HG03039 (cell line): ENCODE results near the gene MMP8.
"Not testable (repeated sequence)": the region's sequence is repeated elsewhere in the genome, so short reads cannot be mapped to it uniquely, and the experiment has no call there.

Experiments used
- ATAC-seq: cut with Tn5 transposase; IDR thresholded peaks from one replicate; pipeline ENCODE4 v1.9.1; 2021; ENCODE audit warnings: mild to moderate bottlenecking, moderate library complexity; ENCODE audit not compliant: unreplicated experiment

MMP8 gene

GRCh38 chr11:102724904-102725500, at the start of gene MMP8:
Gene MMP8 (minus strand): TSS chr11:102724954. CDS start chr11:102724855, 99 bp downstream.
- no peak for ATAC-seq

GRCh38 chr11:102773386-102773785, 48.6 kb upstream of the MMP8 start:
- ATAC-seq, result no peak

GRCh38 chr11:102771351-102771750, 46.6 kb upstream of the MMP8 start:
- no peak for ATAC-seq

GRCh38 chr11:102770191-102770590, 45.4 kb upstream of the MMP8 start:
- no peak for ATAC-seq

- no peak for ATAC-seq
These were observed 43.0 kb upstream of the MMP8 start for GRCh38 chr11:102767800-102768199.

DNA sequence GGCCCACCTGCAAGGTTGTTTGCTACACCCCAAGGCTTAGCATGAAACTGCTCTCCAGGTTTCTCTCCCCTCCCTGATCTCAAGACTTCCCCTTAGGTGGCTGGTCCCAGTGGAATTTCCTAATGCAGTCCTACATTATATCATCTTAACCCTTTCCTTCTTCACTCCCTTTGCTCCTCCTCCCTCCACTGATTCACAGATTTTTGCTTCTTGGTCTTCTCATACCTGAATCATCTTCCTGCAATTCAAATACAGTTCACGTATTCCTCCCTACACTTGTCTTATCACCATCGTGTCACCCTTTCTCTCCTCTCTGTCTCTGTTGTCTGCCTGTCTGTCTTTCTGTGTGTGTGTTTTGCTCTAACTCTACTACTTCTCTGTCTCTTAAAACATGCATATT, 38.7 kb upstream of the MMP8 start:
- no peak for ATAC-seq

DNA sequence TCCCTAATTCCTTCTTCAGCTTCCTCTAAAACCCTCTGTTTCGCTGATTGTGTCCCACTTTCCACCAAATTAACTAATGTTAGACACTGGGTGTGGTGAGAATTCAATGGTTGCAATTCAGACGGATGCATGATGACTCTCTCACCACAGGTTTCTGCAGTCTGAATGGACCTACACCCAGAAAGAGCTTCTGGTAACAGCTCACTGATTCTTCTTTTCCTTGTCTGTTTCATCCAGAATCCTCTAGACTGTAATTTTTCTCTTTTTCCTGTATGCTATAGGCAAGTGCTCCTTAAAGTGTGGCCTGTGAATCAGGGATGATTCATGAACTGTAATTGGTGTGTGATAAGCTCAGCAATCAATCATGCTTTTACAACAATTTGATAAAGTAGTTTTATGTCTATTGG, 37.6 kb upstream of the MMP8 start:
- ATAC-seq, result no peak

DNA sequence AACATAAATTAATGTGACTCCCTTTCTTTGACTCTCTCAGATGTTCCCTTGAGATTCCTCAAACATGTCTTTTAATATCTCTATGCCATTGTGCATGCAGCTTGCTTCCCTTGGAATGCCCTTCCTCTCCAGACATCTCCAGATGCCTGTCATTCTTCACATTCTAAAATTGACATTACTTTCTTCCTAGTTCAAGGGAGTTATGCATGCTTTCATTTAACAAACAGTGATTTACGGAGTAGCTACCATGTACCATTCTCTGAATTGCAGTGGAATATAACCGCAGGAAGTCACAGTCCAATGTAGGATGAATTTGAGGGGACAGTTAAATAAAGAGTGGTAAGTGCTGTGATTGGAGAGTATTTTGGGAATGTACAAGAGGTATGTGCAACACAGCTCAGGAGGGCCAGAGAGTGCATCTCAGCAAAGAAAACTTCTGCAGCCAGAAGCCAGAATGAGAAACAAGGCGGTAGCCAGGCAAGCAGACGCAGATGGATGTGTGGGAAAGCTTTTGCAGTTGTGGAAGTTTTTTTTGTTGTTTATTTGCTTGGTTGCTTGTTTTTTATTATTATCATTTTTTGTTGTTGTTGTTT, 37.0 kb upstream of the MMP8 start:
- ATAC-seq, result no peak

DNA sequence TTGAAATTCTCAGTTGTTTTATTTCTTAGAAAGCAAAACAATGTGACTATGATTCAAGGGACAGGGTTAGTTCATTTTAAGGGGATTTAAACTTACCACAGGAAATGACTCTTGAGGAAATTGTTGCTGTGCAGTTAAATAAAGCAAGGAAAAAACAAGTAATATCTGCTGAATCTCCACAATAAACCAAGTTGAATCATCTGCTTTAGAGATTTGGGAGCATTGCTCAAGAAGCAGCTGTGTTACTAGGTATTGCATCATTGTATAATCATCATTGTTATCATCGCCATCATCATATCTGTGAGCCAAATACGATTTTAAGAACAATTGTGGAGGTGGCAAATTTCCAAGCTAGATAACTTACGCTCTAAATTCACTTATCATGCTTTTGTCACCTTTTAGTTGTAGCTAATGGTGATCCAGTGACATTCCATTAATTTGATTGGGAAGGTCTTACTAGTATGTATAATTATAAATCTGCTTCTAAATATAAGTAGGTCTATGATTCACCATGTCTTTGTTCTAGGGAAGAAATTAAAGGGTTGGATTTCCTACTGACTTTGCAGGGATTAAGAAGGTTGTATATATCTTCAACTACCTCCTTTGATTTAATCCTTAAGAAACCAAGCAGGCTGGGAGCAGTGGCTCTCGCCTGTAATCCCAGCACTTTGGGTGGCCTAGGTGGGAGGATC, 35.7 kb upstream of the MMP8 start:
- no peak for ATAC-seq

- no peak for ATAC-seq
These were observed 33.2 kb upstream of the MMP8 start for GRCh38 chr11:102757823-102758549.

DNA sequence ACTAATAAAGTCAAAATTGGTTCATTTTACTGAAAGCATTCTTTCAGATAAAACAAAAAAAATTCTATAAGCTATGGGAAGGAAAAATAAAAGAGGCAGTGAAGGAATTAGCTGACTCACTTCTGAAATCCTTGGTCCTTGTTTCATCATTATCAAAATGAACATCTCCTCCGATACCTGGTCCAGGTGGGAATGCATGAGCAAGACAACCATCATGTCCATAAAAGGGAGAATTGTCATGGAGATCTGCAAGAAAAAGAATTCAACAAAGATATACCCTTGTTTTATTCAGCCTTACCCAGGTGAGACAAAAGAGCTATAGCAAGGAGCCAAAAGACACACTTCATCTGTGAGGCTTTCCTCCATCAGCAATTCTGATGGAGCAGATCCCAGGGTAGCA, 28.5 kb upstream of the MMP8 start:
- ATAC-seq, result no peak

- ATAC-seq, result no peak
These were observed 26.9 kb upstream of the MMP8 start for GRCh38 chr11:102751673-102752072.

GRCh38 chr11:102749101-102749722, 24.5 kb upstream of the MMP8 start:
- ATAC-seq, result no peak

- ATAC-seq, result not testable (repeated sequence)
These were observed 22.2 kb upstream of the MMP8 start for GRCh38 chr11:102746746-102747578.

GRCh38 chr11:102734650-102735049, 9.9 kb upstream of the MMP8 start:
- no peak for ATAC-seq

- peak; percentile 88 for ATAC-seq
These were observed 8.6 kb upstream of the MMP8 start for GRCh38 chr11:102733232-102733875.

DNA sequence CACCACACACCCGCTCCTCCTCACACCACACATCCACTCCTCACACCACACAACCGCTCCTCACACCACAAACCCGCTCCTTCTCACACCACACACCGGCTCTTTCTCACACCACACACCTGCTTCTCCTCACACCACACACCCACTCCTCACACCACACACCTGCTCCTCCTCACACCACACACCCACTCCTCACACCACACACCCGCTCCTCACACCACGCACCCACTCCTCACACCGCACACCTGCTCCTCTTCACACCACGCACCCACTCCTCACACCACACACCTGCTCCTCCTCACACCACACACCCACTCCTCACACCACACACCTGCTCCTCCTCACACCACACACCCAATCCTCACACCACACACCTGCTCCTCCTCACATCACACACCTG, 6.2 kb upstream of the MMP8 start:
- ATAC-seq, result not testable (repeated sequence)

DNA sequence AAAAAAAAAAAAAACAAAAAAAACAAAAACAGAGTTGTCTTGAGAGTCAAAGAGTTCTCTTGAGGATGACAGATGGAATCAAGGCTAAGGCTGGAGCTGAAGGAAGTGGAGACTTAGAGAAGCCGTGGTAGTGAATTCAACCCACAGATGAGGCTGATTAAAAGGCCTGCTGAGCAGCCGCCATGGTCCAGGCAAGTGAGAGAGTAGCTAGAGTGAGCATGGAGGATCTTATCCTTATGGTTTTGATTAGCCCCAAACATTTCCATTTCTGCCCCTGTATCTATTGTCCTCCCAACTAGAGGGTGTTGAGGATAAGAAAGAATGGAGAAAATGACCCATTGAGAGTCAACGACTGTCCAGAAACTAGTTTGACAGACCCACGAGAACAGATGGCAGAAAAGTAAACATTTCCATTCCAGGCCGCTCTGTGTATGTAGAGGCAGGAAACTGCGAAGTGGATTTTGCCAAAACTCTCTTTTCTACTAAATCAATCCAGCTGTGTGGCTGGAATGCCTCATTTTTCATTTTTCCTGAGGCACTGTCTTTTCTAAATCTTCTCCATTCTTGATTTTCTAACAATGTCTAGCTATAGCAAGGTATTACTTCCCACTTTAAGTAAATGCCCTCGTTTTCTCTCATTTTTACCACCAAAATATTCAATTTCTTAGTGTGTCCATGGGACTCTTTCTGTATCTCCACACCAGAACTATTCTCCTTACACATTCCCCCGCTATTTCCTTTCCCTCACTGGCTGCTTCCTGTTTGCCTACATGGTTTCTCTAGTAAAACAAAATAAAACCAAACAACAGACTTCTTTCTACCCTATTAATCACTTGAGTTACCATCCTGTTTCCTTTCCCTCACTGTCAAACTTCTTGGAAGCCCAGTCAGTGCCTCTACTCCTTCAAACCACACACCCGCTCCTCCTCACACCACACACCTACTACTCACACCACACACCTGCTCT, 5.4 kb upstream of the MMP8 start:
- no peak for ATAC-seq

- ATAC-seq, result no peak
These were observed 3.1 kb upstream of the MMP8 start for GRCh38 chr11:102727890-102728289.
